GM18520 (cell line): Measurements from ENCODE around the gene TMEM248.
A peak's percentile ranks its signal among the peaks of the same experiment; 100 is the strongest.
"Not testable (repeated sequence)": the region's sequence is repeated elsewhere in the genome, so short reads cannot be mapped to it uniquely, and the experiment has no call there.

Experiments used
- ATAC-seq: cut with Tn5 transposase; IDR thresholded peaks from one replicate; pipeline ENCODE4 v1.9.1; 2021; ENCODE audit not compliant: unreplicated experiment

TMEM248 gene

GRCh38 chr7:66995050-66995776 lies 74.2 kb downstream of the TMEM248 start, which contains the start of gene SBDS:
Gene SBDS, minus strand, starts transcription at chr7:66995586. Its CDS starts 169 bp downstream, at chr7:66995417.
- ATAC-seq = peak; percentile 60

- ATAC-seq = peak; percentile 85
Measured at GRCh38 chr7:66996444-66997191, 75.6 kb downstream of the TMEM248 start, which contains the start of gene TYW1. Gene TYW1, plus strand, starts transcription at chr7:66996833. Its CDS starts 146 bp downstream, at chr7:66996979.

DNA sequence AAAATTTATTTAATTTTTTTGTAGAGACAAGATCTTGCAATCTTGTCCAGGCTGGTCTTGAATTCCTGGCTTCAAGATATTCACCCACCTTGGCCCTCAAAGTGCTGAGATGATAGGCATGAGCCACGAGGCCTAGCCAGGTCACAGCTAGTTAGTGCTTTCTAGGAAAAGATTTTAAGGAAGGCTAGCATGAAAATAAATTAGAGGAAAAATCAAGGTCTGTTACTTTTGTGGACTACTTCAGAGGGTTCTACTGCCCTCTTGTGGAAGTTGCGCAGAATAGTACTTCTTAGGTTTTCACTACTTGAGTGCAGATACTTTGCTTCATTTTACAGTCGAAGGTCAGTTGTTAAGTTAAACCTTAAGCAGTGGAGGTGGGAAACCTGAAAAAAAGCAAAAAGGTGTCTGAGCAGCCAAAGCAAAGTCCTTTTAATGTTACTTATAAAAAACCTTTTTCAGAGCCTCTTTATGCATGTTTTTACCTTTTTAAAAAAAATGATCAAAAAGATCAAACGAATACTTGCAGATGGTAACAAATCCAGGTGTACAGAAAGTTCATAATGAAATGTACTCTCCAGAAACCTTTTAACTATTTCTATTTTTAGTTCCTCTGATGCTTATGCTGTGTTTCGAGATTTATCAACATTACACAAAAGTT lies 79.7 kb downstream of the TMEM248 start:
- ATAC-seq = not testable (repeated sequence)

DNA sequence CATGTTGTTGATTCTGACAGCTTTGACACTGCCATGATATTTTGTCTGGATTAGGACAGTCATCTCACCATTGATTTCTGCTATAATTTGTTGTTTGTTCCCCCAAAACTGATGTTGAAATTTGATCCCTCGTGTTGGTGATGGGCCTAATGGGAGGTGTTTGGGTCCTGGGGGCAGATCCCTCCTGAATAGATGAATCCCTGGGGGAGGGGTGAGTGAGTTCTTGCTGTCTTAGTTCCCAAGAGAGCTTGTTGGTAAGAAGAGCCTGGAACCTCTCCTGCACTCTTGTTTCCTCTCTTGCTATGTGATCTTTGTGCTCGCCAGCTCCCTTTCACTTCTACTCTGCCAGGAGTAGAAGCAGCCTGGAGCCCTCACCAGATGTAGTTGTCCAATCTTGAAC lies 83.1 kb downstream of the TMEM248 start:
- not testable (repeated sequence) for ATAC-seq

DNA sequence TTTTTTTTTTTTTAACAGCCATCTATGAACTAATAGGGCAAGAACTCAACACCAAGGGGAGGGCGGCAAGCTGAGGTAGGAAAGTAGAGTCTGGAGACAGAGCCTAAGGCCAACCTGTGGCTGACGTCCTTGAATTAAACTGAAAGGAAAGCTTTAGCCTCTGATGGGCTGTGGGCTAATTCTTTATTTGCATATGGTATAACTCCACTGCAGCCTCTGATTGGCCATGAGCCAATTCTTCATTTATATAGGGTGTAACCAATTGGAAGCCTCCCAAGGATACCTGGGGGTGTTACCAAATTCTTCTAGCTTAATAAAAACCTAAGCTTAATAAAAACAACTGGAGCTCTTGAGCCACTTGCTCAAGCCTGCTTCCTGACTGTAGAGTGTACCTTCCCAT lies 85.9 kb downstream of the TMEM248 start:
- no peak for ATAC-seq
